Kidney (tissue), 14 donors: ENCODE data around the gene SCO2. TPM values are rescaled to one million over a fixed set of nuclear protein-coding genes. Genes with fewer than 3 reads are reported as not detected.
A peak's percentile ranks its signal among the peaks of the same experiment; 100 is the strongest.

Experiments used
- DNase-seq, 5 donors: peaks; one replicate each; pipeline ENCODE4 v3.0.0-alpha.2; 2013 to 2020
- FAIRE-seq: peaks from 2 replicates; lab custom pipeline; 2012; peaks lifted over from hg19 to GRCh38; lab: Jason Lieb, UNC
- H3K27ac ChIP-seq, 2 donors: one replicate each; pipeline ENCODE4 v1.7.0; 2013; ENCODE audit warnings: low read depth in 2 of 2, low read length in 2 of 2, inconsistent platforms in 1 of 2
- H3K27me3 ChIP-seq: one replicate; pipeline ENCODE4 v1.7.1; 2013; ENCODE audit warnings: low read length, inconsistent platforms; ENCODE audit not compliant: control insufficient read depth, insufficient read depth
- H3K36me3 ChIP-seq, 3 donors: one replicate each; pipeline versions ENCODE4 v1.7.0 to v1.7.1; 2013; ENCODE audit warnings: low read length in 3 of 3, control low read depth in 1 of 3, inconsistent platforms in 1 of 3; ENCODE audit not compliant: insufficient read depth in 3 of 3, control insufficient read depth in 2 of 3
- H3K4me1 ChIP-seq, 3 donors: one replicate each; pipeline versions ENCODE4 v1.7.0 to v1.7.1; 2013; ENCODE audit warnings: low read length in 3 of 3, inconsistent platforms in 1 of 3, low read depth in 1 of 3; ENCODE audit not compliant: control insufficient read depth in 2 of 3, insufficient read depth in 2 of 3
- H3K4me3 ChIP-seq, 3 donors: one replicate each; pipeline versions ENCODE4 v1.7.0 to v1.8.1; 2013; ENCODE audit warnings: low read length in 3 of 3, control low read depth in 1 of 3, inconsistent platforms in 1 of 3
- H3K9ac ChIP-seq, 3 donors: one replicate each; pipeline versions ENCODE4 v1.7.0 to v1.7.1; 2013; ENCODE audit warnings: low read length in 3 of 3, control low read depth in 1 of 3, inconsistent platforms in 1 of 3
- H3K9me3 ChIP-seq, 3 donors: one replicate each; pipeline versions ENCODE4 v1.7.0 to v1.7.1; 2013; ENCODE audit warnings: low read length in 3 of 3, control low read depth in 1 of 3, inconsistent platforms in 1 of 3; ENCODE audit not compliant: control insufficient read depth in 2 of 3, insufficient read depth in 1 of 3
- CTCF ChIP-seq: IDR thresholded peaks from 3 replicates; pipeline ENCODE4 v1.5.1; 2012; ENCODE audit warnings: mild to moderate bottlenecking, moderate library complexity, borderline replicate concordance; ENCODE audit not compliant: insufficient read depth; ENCODE audit errors: extremely low read depth
- intact Hi-C: fragments of 100-400 bp; cut with DNase I; formaldehyde crosslinking; loops from one replicate; pipeline ENCODE4 v1.11.1; 2022
- polyA plus RNA-seq: library from polyadenylated mRNA; stranded (reverse); fragments of 350-450 nt; fragmentation: Illumina TruSeq; extraction: RNeasy Lipid Tissue Mini Kit (QIAGEN cat#74804); gene quantifications from one replicate; pipeline ENCODE4 v1.2.3, GENCODE V29; 2014; ENCODE audit warnings: low read depth, low replicate concordance; ENCODE audit not compliant: insufficient read depth
- total RNA-seq: library from RNA; stranded (reverse); fragmentation: NEBNext Ultra II Directional; extraction: Animal tissue kit (Norgen Biotek cat#: 25700); gene quantifications from one replicate; pipeline ENCODE4 v1.2.1, GENCODE V29; 2021
- donor health status: control.
- donor health status: control.
- donor health status: control.
- donor health status: control.
- donor health status: control.
- donor health status: DM: yes; HTN: yes; CAD: no.
- donor health status: Normal renal cell carcinoma (clear cell type).

The SCO2 gene
- total and polyA plus RNA-seq, 2 donors from 2014 or later = 1.1 to 4.1 TPM

DNA sequence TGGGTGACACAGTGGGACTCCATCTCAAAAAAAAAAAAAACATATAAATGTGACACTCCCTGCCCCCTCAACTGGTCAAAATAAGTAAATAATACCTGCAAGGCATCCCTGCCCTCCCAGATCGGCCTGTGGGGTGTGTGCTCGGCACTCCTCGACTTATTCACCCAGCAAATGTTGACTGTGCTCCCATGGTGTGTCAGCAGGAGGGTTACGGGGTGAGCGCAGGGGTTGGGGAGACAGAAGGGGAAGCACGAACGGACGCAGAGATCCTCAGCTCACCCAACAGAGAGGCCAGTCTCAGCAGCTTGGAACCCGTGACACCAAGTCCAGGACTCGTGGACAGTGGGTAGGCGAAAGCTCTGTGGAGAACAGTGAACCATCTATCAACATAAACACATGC lies 45.7 kb downstream of the SCO2 start:
- Histone ChIP-seq H3K36me3 (no peaks in the 10 kb centered on the region), H3K4me3 (no peak overlapping the region), H3K4me1 (peaks cover 0 to 7% (median 0%) of the 10 kb centered on the region in 3 donors), H3K9ac (no peak overlapping the region), H3K27me3 (peaks cover 8% of the 10 kb centered on the region), H3K27ac (no peak overlapping the region), H3K9me3 (no peaks in the 10 kb centered on the region)
- DNase-seq (no peak), FAIRE-seq (no peak)
- no peak for TF ChIP-seq CTCF
- intact Hi-C loops = no loop called here

- Histone ChIP-seq H3K27me3 (peaks cover 8% of the 10 kb centered on the region), H3K9me3 (no peaks in the 10 kb centered on the region), H3K9ac (no peak overlapping the region), H3K4me3 (no peak overlapping the region), H3K4me1 (peaks cover 0 to 16% (median 9%) of the 10 kb centered on the region in 3 donors), H3K36me3 (no peaks in the 10 kb centered on the region), H3K27ac (no peak overlapping the region)
- FAIRE-seq (no peak), DNase-seq (no peak)
- no peak for TF ChIP-seq CTCF
- intact Hi-C loops = no loop called here
These were observed 47.5 kb downstream of the SCO2 start for GRCh38 chr22:50477923-50478322.

DNA sequence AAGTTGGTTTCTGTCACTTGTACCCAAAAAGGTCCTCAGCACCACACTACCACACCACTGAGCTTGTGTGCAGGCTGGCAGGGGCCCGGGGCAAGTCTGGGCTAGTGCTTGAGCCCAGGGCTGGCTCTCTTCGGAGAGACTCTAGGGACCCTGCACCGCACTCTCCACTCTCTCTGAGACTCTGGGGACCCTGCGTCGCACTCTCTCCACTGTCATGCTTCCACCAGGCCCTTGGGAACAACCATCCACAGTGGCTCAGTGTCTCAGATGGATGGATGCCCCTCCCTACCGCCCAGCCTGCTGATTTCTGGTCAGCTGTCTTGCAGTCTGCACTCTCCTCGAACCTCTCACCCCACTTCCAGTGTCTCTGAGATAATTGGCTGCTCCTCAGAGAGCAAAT lies 48.5 kb downstream of the SCO2 start:
- intact Hi-C loops = no loop called here
- no peak overlapping the region for H3K27ac ChIP-seq
- TF ChIP-seq CTCF = no peak
- no peak overlapping the region for H3K9ac ChIP-seq
- H3K4me3 ChIP-seq = no peak overlapping the region
- DNase-seq = peak in 1 of 5 donors; percentile 51
- peaks cover 0 to 20% (median 14%) of the 10 kb centered on the region in 3 donors for H3K4me1 ChIP-seq
- no peaks in the 10 kb centered on the region for H3K9me3 ChIP-seq
- no peak for FAIRE-seq
- H3K27me3 ChIP-seq = peaks cover 8% of the 10 kb centered on the region
- H3K36me3 ChIP-seq = no peaks in the 10 kb centered on the region

GRCh38 chr22:50475652-50476002 lies 49.8 kb downstream of the SCO2 start:
- no peaks in the 10 kb centered on the region for H3K36me3 ChIP-seq
- H3K9ac ChIP-seq = no peak overlapping the region
- no peak overlapping the region for H3K27ac ChIP-seq
- H3K9me3 ChIP-seq = no peaks in the 10 kb centered on the region
- intact Hi-C loops = no loop called here
- no peak for DNase-seq
- H3K4me3 ChIP-seq = peak overlapping the region in 1 of 3 donors; percentile 60
- no peak for FAIRE-seq
- peaks cover 0 to 26% (median 17%) of the 10 kb centered on the region in 3 donors for H3K4me1 ChIP-seq
- H3K27me3 ChIP-seq = peaks cover 8% of the 10 kb centered on the region
- no peak for TF ChIP-seq CTCF
